HG03439 (cell line): ENCODE data around the gene HSPG2.
"Not testable (repeated sequence)": the region's sequence is repeated elsewhere in the genome, so short reads cannot be mapped to it uniquely, and the experiment has no call there.

ENCODE experiments used
- ATAC-seq: cut with Tn5 transposase; IDR thresholded peaks from one replicate; pipeline ENCODE4 v1.9.1; 2021; ENCODE audit warnings: mild to moderate bottlenecking, moderate library complexity; ENCODE audit not compliant: unreplicated experiment

Gene HSPG2

GRCh38 chr1:21937034-21937371 lies at the start of gene HSPG2:
Gene HSPG2 (minus strand): TSS chr1:21937310. CDS start chr1:21937217, 93 bp downstream.
- ATAC-seq = no peak

GRCh38 chr1:21986386-21986785 lies 49.3 kb upstream of the HSPG2 start:
- not testable (repeated sequence) for ATAC-seq

- not testable (repeated sequence) for ATAC-seq
Observed at GRCh38 chr1:21985893-21986292, 48.8 kb upstream of the HSPG2 start.

GRCh38 chr1:21983539-21983938 lies 46.4 kb upstream of the HSPG2 start:
- not testable (repeated sequence) for ATAC-seq

- ATAC-seq = not testable (repeated sequence)
Observed at GRCh38 chr1:21982122-21982521, 45.0 kb upstream of the HSPG2 start.

GRCh38 chr1:21981253-21981652 lies 44.1 kb upstream of the HSPG2 start:
- not testable (repeated sequence) for ATAC-seq

GRCh38 chr1:21980515-21981220 lies 43.6 kb upstream of the HSPG2 start:
- not testable (repeated sequence) for ATAC-seq

- ATAC-seq = not testable (repeated sequence)
Observed at GRCh38 chr1:21978209-21978608, 41.1 kb upstream of the HSPG2 start.

GRCh38 chr1:21976703-21977239 lies 39.7 kb upstream of the HSPG2 start, which contains the start of gene CELA3B:
Gene CELA3B (plus strand): TSS chr1:21977022. CDS start chr1:21977040, 18 bp downstream.
- not testable (repeated sequence) for ATAC-seq

- ATAC-seq = not testable (repeated sequence)
Observed at GRCh38 chr1:21975296-21975695, 38.2 kb upstream of the HSPG2 start.

- ATAC-seq = not testable (repeated sequence)
Observed at GRCh38 chr1:21974699-21975098, 37.6 kb upstream of the HSPG2 start.

GRCh38 chr1:21973948-21974347 lies 36.8 kb upstream of the HSPG2 start:
- not testable (repeated sequence) for ATAC-seq

- ATAC-seq = not testable (repeated sequence)
Observed at GRCh38 chr1:21972973-21973441, 35.9 kb upstream of the HSPG2 start.

GRCh38 chr1:21970523-21970922 lies 33.4 kb upstream of the HSPG2 start:
- ATAC-seq = not testable (repeated sequence)

- not testable (repeated sequence) for ATAC-seq
Observed at GRCh38 chr1:21969066-21969465, 32.0 kb upstream of the HSPG2 start.

GRCh38 chr1:21967216-21967615 lies 30.1 kb upstream of the HSPG2 start:
- not testable (repeated sequence) for ATAC-seq

- no peak for ATAC-seq
Observed at GRCh38 chr1:21966247-21967000, 29.3 kb upstream of the HSPG2 start.

- ATAC-seq = no peak
Observed at GRCh38 chr1:21963477-21964217, 26.5 kb upstream of the HSPG2 start.

GRCh38 chr1:21961799-21962198 lies 24.7 kb upstream of the HSPG2 start:
- ATAC-seq = no peak

- ATAC-seq = no peak
Observed at GRCh38 chr1:21961337-21961736, 24.2 kb upstream of the HSPG2 start.
